HepG2 (cell line): ENCODE measurements around the gene ACER3. TPM values are rescaled to one million over a fixed set of nuclear protein-coding genes. Genes with fewer than 3 reads are reported as not detected.
A peak's percentile ranks its signal among the peaks of the same experiment; 100 is the strongest.

ENCODE experiments used
- FOXC1 ChIP-seq: sonication (generic); formaldehyde crosslinking; IDR thresholded peaks from 2 replicates; pipeline ENCODE4 v1.8.0; 2022; ENCODE audit warnings: mild to moderate bottlenecking, missing genetic modification reagents, borderline replicate concordance
- KLF15 ChIP-seq: sonication (generic); formaldehyde crosslinking; IDR thresholded peaks from 2 replicates; pipeline ENCODE4 v1.8.1; 2023; ENCODE audit warnings: borderline replicate concordance, mild to moderate bottlenecking, inconsistent platforms, missing genetic modification reagents, mixed read lengths
- MED1 ChIP-seq: sonication (generic); formaldehyde crosslinking; IDR thresholded peaks from 2 replicates; pipeline ENCODE4 v1.4.0; 2020; ENCODE audit warnings: missing genetic modification reagents
- NAIF1 ChIP-seq: sonication (generic); formaldehyde crosslinking; IDR thresholded peaks from 2 replicates; pipeline ENCODE4 v1.5.0; 2020; ENCODE audit warnings: mild to moderate bottlenecking, missing genetic modification reagents, borderline replicate concordance
- PHF20 ChIP-seq: sonication (generic); formaldehyde crosslinking; IDR thresholded peaks from 2 replicates; pipeline ENCODE4 v1.5.0; 2020; ENCODE audit warnings: mild to moderate bottlenecking, missing genetic modification reagents
- SKI ChIP-seq: fragments of 450-650 bp; IDR thresholded peaks from one replicate; pipeline ENCODE4 v1.6.1; 2018; ENCODE audit warnings: mild to moderate bottlenecking; ENCODE audit not compliant: partially characterized antibody
- SP4 ChIP-seq: sonication (generic); formaldehyde crosslinking; IDR thresholded peaks from 2 replicates; pipeline ENCODE4 v1.8.1; 2023; ENCODE audit warnings: mild to moderate bottlenecking, missing genetic modification reagents
- ZEB1 ChIP-seq: IDR thresholded peaks from 2 replicates; pipeline ENCODE4 v1.6.1; 2012; ENCODE audit warnings: mild to moderate bottlenecking, low read depth, inconsistent platforms; ENCODE audit not compliant: insufficient replicate concordance
- ZNF17 ChIP-seq: sonication (generic); formaldehyde crosslinking; IDR thresholded peaks from 2 replicates; pipeline ENCODE4 v1.5.0; 2020; ENCODE audit warnings: mild to moderate bottlenecking, missing genetic modification reagents
- ZNF263 ChIP-seq: sonication (generic); formaldehyde crosslinking; IDR thresholded peaks from 2 replicates; pipeline ENCODE4 v1.4.0; 2020; ENCODE audit warnings: missing genetic modification reagents
- ZNF33A ChIP-seq: sonication (generic); formaldehyde crosslinking; IDR thresholded peaks from 2 replicates; pipeline ENCODE4 v1.5.1; 2020; ENCODE audit warnings: missing genetic modification reagents, mild to moderate bottlenecking, moderate library complexity, borderline replicate concordance
- ZNF430 ChIP-seq: sonication (generic); formaldehyde crosslinking; IDR thresholded peaks from 2 replicates; pipeline ENCODE4 v1.9.0; 2021; ENCODE audit warnings: mild to moderate bottlenecking, missing genetic modification reagents
- ZNF713 ChIP-seq: sonication (generic); formaldehyde crosslinking; IDR thresholded peaks from 2 replicates; pipeline ENCODE4 v1.4.0; 2020; ENCODE audit warnings: mild to moderate bottlenecking, missing genetic modification reagents
- ZSCAN21 ChIP-seq: sonication (generic); formaldehyde crosslinking; IDR thresholded peaks from 2 replicates; pipeline ENCODE4 v1.8.0; 2022; ENCODE audit warnings: mild to moderate bottlenecking, missing genetic modification reagents, moderate library complexity, borderline replicate concordance
- polyA plus RNA-seq, 8 experiments: library from polyadenylated mRNA; depleted of rRNA in 3 of 8; stranded (reverse) in 7 of 8; unstranded in 1 of 8; fragments of >200 nt; fragmentation: Illumina TruSeq in 4 of 8; extraction: Trizol in 4 of 8; gene quantifications; 2 replicates each; pipeline versions ENCODE4 v1.2.1 to v1.2.3, GENCODE V29; 2011 to 2016; ENCODE audit warnings: low read depth in 4 of 8, missing spikeins in 1 of 8, mixed read lengths in 1 of 8; ENCODE audit not compliant: insufficient read depth in 1 of 8
- total RNA-seq, 5 experiments: library from RNA; depleted of rRNA; stranded (reverse); fragments of >200 nt; fragmentation: Illumina TruSeq; extraction: Trizol; gene quantifications; 2 replicates each; pipeline ENCODE4 v1.2.3, GENCODE V29; 2016; ENCODE audit warnings: low read depth in 1 of 5
- TF ChIP-seq, protein P1 (sequence below): sonication (generic); formaldehyde crosslinking; IDR thresholded peaks from 2 replicates; pipeline ENCODE4 v1.5.0; 2020; ENCODE audit warnings: mild to moderate bottlenecking, missing genetic modification reagents, moderate library complexity
- TF ChIP-seq, protein P2 (sequence below): sonication (generic); formaldehyde crosslinking; IDR thresholded peaks from 2 replicates; pipeline ENCODE4 v1.4.0; 2020; ENCODE audit warnings: low read depth, missing genetic modification reagents
- TF ChIP-seq, protein P3 (sequence below): sonication (generic); formaldehyde crosslinking; IDR thresholded peaks from 2 replicates; pipeline ENCODE4 v1.4.0; 2020; ENCODE audit warnings: missing genetic modification reagents, low read depth, mild to moderate bottlenecking, borderline replicate concordance
- TF ChIP-seq, protein P4 (sequence below): IDR thresholded peaks from 2 replicates; pipeline ENCODE4 v1.4.0; 2020; ENCODE audit warnings: mild to moderate bottlenecking, missing genetic modification reagents
- TF ChIP-seq, protein P5 (sequence below): IDR thresholded peaks from 2 replicates; pipeline ENCODE4 v1.6.1; 2016; ENCODE audit warnings: missing compliant biosample characterization, missing genetic modification reagents, borderline replicate concordance

Gene ACER3
- total and polyA plus RNA-seq, 2 of the 13 experiments (the other 11 are each of a cell fraction or from before 2014, with no cell fraction given): 6.0 to 9.8 TPM

DNA sequence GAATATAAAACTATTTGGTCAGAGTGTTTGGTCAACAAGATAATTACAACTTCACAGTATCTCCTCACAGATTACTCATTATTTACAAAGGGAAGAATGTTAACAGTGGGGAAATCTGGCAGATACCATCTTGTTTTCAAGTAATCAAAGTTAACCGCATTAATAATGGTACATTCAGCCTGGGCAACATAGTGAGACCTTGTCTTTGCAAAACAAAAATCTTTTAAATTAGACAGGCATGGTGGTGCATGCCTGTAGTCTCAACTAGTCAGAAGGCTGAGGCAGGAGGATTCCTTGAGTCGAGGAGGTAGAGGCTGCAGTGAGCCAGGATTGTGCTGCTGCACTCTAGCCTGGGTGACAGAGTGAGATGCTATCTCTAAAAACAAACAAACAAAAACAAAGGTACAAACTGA is 78.5 kb downstream of the ACER3 start (continued):
- TF ChIP-seq, protein P1, sequence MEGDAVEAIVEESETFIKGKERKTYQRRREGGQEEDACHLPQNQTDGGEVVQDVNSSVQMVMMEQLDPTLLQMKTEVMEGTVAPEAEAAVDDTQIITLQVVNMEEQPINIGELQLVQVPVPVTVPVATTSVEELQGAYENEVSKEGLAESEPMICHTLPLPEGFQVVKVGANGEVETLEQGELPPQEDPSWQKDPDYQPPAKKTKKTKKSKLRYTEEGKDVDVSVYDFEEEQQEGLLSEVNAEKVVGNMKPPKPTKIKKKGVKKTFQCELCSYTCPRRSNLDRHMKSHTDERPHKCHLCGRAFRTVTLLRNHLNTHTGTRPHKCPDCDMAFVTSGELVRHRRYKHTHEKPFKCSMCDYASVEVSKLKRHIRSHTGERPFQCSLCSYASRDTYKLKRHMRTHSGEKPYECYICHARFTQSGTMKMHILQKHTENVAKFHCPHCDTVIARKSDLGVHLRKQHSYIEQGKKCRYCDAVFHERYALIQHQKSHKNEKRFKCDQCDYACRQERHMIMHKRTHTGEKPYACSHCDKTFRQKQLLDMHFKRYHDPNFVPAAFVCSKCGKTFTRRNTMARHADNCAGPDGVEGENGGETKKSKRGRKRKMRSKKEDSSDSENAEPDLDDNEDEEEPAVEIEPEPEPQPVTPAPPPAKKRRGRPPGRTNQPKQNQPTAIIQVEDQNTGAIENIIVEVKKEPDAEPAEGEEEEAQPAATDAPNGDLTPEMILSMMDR: no peak
- TF ChIP-seq ZNF713 (no peak), ZNF33A (CRISPR knock-in tag) (no peak), ZNF263 (CRISPR knock-in tag) (no peak), ZNF430 (CRISPR knock-in tag) (no peak), NAIF1 (CRISPR knock-in tag) (no peak), ZNF17 (CRISPR knock-in tag) (no peak), MED1 (CRISPR knock-in tag) (no peak), ZSCAN21 (no peak), SP4 (CRISPR knock-in tag) (no peak), ZEB1 (no peak), FOXC1 (CRISPR knock-in tag) (no peak), SKI (no peak), PHF20 (no peak), KLF15 (CRISPR knock-in tag) (no peak)
- TF ChIP-seq, protein P2, sequence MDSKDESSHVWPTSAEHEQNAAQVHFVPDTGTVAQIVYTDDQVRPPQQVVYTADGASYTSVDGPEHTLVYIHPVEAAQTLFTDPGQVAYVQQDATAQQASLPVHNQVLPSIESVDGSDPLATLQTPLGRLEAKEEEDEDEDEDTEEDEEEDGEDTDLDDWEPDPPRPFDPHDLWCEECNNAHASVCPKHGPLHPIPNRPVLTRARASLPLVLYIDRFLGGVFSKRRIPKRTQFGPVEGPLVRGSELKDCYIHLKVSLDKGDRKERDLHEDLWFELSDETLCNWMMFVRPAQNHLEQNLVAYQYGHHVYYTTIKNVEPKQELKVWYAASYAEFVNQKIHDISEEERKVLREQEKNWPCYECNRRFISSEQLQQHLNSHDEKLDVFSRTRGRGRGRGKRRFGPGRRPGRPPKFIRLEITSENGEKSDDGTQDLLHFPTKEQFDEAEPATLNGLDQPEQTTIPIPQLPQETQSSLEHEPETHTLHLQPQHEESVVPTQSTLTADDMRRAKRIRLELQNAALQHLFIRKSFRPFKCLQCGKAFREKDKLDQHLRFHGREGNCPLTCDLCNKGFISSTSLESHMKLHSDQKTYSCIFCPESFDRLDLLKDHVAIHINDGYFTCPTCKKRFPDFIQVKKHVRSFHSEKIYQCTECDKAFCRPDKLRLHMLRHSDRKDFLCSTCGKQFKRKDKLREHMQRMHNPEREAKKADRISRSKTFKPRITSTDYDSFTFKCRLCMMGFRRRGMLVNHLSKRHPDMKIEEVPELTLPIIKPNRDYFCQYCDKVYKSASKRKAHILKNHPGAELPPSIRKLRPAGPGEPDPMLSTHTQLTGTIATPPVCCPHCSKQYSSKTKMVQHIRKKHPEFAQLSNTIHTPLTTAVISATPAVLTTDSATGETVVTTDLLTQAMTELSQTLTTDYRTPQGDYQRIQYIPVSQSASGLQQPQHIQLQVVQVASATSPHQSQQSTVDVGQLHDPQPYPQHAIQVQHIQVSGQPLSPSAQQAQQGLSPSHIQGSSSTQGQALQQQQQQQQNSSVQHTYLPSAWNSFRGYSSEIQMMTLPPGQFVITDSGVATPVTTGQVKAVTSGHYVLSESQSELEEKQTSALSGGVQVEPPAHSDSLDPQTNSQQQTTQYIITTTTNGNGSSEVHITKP: peak; percentile 52; the same call in 1 of the 2 replicates
- TF ChIP-seq, protein P3, sequence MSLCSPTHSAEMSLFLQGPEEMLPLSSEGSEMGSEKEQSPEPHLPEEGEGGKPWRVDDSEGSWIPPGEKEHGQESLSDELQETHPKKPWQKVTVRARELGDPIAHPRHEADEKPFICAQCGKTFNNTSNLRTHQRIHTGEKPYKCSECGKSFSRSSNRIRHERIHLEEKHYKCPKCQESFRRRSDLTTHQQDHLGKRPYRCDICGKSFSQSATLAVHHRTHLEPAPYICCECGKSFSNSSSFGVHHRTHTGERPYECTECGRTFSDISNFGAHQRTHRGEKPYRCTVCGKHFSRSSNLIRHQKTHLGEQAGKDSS (CRISPR knock-in tag): no peak
- TF ChIP-seq, protein P4, sequence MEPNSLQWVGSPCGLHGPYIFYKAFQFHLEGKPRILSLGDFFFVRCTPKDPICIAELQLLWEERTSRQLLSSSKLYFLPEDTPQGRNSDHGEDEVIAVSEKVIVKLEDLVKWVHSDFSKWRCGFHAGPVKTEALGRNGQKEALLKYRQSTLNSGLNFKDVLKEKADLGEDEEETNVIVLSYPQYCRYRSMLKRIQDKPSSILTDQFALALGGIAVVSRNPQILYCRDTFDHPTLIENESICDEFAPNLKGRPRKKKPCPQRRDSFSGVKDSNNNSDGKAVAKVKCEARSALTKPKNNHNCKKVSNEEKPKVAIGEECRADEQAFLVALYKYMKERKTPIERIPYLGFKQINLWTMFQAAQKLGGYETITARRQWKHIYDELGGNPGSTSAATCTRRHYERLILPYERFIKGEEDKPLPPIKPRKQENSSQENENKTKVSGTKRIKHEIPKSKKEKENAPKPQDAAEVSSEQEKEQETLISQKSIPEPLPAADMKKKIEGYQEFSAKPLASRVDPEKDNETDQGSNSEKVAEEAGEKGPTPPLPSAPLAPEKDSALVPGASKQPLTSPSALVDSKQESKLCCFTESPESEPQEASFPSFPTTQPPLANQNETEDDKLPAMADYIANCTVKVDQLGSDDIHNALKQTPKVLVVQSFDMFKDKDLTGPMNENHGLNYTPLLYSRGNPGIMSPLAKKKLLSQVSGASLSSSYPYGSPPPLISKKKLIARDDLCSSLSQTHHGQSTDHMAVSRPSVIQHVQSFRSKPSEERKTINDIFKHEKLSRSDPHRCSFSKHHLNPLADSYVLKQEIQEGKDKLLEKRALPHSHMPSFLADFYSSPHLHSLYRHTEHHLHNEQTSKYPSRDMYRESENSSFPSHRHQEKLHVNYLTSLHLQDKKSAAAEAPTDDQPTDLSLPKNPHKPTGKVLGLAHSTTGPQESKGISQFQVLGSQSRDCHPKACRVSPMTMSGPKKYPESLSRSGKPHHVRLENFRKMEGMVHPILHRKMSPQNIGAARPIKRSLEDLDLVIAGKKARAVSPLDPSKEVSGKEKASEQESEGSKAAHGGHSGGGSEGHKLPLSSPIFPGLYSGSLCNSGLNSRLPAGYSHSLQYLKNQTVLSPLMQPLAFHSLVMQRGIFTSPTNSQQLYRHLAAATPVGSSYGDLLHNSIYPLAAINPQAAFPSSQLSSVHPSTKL (CRISPR knock-in tag): 0 out of 2 replicates have a peak, but pooled peaks have one; percentile 32
- TF ChIP-seq, protein P5, sequence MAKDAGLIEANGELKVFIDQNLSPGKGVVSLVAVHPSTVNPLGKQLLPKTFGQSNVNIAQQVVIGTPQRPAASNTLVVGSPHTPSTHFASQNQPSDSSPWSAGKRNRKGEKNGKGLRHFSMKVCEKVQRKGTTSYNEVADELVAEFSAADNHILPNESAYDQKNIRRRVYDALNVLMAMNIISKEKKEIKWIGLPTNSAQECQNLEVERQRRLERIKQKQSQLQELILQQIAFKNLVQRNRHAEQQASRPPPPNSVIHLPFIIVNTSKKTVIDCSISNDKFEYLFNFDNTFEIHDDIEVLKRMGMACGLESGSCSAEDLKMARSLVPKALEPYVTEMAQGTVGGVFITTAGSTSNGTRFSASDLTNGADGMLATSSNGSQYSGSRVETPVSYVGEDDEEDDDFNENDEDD (CRISPR knock-in tag): no peak
